ENCODE data around the gene KIAA1671.

Gene KIAA1671

DNA sequence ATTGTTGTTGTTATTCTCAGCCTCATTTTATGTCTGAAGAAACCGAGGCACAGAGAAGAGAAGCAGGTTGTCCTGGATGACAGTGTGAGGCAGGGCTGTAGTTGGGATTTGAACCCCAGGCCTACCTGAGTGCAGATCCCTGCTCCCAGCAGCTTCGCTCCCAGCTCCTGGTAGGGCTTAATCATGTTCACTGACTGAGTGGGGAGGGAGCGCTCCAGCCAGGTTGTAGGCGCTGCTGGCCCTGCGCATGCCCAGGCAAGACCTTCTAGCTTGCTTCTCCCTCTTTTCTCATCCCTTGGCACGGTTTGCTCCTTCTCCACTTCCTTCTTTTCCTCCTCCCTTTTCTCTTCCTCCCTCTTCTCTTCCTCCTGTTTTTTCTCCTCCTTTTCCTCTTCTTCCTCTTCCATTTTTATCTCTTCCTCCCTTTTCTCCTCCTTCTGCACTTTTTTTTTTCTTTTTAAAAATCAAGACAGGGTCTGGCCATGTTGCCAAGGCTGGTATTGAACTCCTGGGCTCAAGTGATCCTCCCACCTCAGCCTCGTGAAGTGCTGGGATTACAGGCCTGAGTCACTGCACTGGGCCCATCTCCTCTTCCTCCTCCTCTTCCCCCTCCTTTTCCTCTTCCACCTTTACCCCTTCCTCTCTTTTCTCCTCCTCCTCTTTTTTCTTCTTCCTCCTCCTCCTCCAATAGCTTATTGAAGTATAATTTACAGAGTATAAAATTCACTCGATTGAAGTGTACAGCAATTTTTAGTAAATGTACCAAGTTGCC is 109.3 kb downstream of the KIAA1671 start:
- DNase-seq (ENCODE audit: extremely low read depth in 1 of 2, low read depth in 1 of 2): no peak

DNA sequence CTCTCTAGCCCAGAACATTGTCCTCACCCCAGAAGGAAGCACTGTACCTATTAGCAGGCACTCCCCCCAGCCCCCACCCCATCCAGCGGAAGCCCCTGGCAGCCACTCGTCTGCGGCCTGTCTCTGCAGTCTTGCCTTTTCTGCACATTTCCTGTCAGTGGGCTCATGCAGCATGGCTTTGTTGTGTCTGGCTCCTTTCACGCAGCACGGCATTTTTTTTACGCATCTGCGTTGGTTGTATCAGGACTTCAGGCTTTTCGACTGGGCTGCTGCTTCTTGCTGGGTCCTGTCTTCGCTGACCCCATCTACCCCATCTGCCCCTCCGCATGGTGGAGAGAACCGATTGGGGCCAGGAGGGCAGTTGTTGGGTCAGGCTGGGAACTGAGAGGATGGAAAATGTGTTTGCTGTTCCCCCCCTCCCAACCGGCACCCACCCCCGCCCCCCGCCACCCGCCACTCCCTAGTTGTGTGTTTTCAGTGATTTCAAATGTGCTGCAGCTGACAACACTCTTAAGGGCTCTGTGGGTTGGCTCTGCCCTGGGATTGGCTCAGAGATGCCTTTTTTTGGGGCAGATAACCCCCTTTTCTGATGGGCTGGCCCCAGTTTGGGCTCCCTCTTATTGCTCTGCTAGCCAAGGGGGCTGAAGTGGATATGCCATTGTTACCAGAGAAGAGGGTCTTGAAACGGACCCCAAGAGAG is 110.0 kb downstream of the KIAA1671 start:
- no peak for DNase-seq (ENCODE audit: extremely low read depth in 1 of 2, low read depth in 1 of 2)

DNA sequence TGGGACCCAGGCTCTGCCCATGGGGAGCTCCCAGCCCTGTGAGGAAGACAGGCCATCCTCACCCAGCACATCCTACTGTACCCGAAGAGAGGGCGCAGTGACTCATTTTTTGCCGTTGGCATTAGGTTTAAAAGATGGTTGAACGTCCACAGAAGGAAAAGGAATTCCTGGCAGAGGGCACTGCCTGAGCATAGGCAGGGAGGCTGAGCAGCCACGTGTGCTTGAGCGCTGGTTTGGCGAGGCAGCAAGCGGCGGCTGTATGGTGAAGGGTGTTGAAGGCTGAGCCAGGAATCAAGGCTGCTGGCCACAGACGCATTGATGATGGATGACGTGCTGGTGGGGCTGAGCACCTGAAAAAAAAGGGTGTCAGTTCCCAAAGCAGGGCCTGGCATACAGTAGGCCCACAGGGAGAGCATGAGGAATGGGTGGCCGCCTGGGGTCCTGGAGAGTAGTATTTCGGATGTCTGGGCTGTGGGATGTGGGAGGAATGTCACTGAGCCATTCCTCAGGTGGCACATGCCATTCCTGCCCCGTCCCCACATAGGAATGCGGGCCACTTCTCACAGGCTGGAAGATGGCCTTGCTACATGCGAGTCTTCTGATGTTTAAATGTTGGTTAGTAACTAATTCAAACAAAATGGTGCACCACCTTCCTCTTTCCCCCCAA is 112.5 kb downstream of the KIAA1671 start:
- no peak for DNase-seq (ENCODE audit: extremely low read depth in 1 of 2, low read depth in 1 of 2)

DNA sequence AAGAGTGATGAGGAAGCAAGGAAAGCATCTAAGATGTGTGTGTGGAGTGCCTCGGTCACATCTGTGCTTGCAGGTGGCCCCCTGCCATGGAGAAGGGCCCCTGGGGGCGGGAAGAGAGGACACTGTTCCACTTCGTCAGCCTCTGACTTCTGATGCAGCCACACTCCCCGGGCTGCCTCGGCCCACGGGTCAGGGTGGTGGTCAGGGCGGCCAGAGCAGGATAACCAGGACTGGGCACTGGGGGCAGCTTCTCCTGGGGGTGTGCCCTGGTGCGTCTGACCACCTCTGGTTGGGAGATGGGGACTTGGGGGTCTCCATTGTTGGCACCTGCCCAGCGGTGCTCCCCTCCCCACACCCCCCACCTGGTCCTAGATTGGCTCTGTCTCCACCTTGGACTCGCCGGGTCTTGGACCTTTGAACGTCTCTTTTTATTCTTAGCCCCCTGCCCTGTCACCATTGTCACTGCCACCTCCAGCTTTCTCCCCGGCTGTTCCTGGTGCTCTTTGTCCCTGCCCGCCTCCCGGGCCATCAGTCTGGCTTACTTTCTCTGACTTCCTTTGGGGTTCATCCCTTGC is 114.4 kb downstream of the KIAA1671 start:
- DNase-seq (ENCODE audit: extremely low read depth in 1 of 2, low read depth in 1 of 2): no peak

DNA sequence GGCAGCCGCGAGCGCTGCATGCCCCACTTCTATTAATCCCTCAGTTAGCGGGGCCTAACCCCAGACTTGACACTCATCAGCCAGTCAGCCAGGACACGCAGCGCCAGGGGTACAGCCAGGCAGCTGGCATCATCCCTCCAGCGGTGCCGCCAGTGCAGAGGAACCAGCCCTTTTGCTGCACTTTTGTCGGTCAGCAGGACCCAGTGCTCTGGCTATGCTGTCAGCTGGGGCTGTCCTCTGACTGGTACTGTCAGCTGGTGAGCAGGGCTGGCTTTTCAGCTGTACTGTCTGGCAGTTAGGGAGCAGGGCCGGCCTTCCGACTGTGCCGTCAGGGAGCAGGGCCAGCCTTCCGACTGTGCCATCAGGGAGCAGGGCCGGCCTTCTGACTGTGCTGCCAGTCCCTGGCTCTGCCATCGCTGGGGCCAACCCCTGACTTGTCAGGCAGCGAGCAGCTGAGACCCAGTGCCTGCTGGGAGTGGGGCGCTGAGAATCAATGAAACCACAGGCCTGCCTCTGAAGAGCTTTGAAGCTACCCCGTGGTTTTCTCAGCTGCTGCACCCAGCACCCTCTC is 115.4 kb downstream of the KIAA1671 start:
- DNase-seq (ENCODE audit: extremely low read depth in 1 of 2, low read depth in 1 of 2): peak in 1 of 2 donors; percentile 50

DNA sequence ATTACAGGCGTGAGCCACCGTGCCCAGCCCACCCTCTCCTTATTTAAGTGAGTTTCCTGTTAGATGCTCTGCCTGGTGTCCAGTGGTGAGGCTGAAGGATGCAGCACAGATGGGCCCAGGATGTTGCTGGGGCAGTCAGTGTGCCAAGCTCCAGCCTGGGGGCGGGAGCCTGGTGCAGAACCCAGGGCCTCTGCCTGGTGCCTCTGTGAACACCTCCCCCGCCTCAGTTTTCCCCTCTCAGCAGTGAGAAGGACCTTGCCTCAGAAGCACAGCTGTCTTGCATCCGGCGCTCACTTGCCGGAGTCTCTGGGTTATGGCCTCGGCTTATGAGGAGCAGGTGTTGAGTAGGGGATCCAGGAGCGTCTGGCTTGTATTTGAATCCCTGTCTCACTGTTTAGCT is 116.2 kb downstream of the KIAA1671 start:
- DNase-seq (ENCODE audit: extremely low read depth in 1 of 2, low read depth in 1 of 2): no peak

DNA sequence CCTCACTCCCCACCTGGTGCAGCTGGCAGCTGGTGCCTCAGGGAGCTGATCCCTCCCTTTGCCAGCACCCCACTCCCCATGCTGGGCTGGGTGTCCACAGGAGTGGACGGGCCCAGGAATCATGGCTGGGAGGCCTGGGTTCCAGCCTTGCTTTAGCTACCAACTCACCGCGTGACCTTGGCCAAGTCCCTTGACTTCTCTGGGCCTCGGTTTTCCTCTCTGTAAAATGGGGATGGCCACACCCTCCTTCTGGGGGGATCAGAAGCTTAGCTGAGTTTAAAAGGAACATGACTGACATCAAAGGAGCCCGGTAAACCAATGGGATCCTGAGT is 116.9 kb downstream of the KIAA1671 start:
- DNase-seq (ENCODE audit: extremely low read depth in 1 of 2, low read depth in 1 of 2): no peak

DNA sequence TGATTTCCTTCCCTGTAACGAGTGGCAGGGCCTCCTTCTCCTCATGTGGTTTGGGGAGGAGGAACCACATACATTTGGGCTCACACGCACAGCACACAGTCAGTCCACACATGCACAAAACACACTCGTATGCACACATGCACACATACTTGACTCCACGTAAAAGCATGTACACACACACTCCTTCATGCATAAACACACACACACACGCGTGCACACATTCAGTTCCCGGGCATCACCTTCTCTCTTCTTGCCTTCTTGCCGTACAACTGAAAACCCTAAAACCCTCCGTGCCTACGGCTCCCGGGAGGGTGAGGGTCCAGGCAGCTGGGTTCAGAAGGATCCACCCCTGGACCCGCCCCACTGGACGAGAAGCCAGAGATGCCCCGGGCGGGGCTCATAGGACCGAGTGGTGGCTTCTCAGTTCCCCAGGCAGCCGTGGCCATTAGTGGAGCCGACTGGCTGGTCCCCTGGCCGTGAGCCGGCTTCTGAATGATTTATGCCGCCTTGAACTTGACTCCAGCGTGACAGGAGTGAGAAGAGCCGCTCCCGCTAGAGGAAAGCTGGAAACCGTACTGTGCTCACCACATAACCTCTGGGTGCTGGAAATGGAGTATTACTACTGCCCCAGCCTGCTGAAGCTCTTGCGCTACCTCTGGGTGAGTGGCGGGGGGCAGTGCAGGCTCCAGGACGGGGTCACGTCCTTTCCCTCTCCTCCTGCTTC is 117.4 kb downstream of the KIAA1671 start:
- DNase-seq (ENCODE audit: extremely low read depth in 1 of 2, low read depth in 1 of 2): no peak

DNA sequence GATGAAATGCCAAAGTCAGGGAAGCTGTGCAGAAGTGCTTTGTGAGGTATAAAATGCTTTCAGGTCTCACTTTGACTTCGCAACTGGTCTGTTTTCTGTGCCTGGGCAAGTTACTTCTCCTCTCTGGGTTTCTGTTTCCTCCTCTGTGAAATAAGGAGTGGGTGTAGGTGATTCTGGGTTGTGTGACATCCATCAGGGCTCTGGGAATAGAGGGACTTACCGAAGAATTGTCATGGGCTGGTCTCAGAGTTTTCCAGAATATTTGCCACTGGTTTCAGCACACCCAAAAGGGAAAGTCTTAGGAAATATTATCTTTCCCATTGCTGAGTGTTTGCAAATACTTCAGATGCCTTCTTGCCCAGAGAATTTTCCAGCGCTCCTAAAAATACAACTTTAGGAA is 118.4 kb downstream of the KIAA1671 start:
- DNase-seq (ENCODE audit: extremely low read depth in 1 of 2, low read depth in 1 of 2): no peak

DNA sequence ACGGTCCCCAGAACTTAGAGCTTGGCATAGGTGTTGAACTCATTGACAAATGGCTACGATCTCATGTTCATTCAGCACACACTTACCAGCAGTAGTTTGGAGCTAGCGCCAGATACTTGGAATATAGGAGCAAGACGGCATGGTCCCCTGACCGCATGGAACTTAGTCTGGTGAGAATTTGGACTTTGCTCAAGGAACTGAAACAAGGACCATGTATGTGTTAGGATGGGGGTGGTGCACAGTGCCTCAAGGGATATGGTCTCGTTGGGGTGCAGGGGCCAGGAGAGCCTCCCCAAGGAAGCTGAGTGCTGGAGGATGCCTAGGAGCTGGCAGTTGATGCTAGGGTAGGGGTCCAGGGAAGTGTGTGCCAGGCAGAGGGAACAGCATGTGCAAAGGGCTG is 119.2 kb downstream of the KIAA1671 start:
- DNase-seq (ENCODE audit: extremely low read depth in 1 of 2, low read depth in 1 of 2): no peak

DNA sequence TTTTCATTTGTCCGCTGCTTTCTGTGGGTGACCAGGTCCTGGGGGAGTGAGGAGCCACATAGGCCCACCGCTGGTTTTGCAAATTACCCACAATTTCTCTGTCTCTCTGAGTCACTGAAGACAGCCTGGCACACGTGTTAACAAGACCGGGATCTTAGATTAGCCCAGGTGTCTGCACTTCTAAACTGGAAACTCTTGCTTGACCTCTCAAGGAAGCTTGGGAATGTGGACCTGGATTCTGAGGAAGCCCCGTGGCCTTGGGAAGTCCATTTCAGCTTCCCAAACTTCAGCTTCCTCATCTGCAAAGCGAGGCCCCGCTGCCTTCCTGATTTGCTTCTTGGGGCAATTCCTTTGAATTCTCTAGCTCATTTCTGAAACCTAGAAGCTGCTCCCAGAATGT is 119.9 kb downstream of the KIAA1671 start:
- no peak for DNase-seq (ENCODE audit: extremely low read depth in 1 of 2, low read depth in 1 of 2)

DNA sequence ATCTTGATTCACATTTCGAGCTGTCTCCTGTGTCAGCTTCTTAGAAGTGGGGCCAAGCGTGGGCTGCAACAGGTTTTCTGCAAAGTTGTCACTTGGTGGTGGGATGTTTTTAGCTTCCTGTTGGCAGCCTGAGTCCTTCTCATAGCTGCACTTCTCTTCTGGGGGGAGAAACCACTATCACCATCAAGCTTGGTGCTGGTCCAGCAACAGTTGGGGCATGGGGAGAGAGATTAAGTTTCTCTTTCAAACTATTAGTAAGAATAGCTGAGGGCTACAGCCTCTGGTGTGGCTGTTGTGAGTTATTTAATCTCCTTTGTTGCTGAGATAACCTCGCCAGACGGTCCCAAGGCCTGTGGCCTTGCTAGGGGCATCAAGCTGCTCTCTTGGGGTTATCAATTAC is 123.8 kb downstream of the KIAA1671 start:
- DNase-seq (ENCODE audit: extremely low read depth in 1 of 2, low read depth in 1 of 2): peak in 1 of 2 donors; percentile 71

DNA sequence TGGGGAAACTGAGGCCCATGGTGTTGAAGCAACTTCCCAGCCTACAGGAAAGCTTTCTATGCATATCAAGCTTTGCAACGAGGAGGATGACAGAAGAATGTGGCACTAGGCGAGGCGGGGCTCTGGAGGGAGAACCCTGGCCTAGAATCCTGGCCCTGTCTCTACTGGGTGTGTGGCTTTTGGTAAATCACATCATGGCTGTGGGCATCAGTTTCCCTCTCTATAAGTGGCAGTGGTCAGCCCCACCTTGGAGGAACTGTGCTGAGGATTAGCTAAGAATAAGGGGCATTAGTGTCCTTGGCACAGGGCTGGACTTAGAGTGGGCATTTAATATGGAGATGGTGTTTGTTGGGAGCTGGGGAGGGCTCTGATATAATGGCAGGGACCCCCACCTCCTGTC is 124.5 kb downstream of the KIAA1671 start:
- DNase-seq (ENCODE audit: extremely low read depth in 1 of 2, low read depth in 1 of 2): no peak

DNA sequence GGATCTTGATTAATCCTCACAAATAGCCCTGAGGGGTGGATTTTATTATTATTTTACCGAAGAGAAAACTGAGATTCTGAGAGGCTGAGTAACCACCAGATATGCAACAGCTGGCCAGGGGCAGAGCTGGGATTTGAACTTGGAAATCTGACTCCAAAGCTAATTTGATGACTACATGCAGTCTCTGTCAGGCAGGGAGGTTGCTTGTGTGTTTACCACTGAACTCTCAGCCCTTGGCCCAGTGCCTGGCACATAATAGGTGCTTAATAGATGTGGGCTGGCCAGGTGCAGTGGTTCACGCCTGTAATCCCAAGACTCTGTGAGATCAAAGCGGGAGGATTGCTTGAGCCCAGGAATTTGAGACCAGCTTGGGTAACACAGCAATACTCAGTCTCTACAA is 125.4 kb downstream of the KIAA1671 start:
- DNase-seq (ENCODE audit: extremely low read depth in 1 of 2, low read depth in 1 of 2): no peak

DNA sequence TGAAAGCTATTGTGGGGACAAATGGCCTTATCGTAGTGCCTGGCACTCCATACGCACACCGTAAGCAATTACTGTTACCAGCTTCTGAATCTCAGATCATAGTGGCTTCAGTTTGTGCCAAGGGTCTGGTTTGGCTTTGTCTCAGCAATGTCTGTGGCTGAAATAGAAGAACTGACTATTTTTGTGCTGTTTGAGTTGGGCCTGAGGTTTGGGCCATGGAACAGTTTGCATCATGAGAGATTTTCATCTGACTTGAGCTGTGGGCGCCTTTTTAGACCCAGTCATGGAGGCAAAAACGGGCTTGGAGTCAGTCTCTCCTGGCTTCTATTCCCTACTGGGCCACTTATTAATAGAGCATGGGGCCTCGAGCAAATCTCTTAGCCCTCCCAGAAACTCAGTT is 126.1 kb downstream of the KIAA1671 start:
- DNase-seq (ENCODE audit: extremely low read depth in 1 of 2, low read depth in 1 of 2): no peak

DNA sequence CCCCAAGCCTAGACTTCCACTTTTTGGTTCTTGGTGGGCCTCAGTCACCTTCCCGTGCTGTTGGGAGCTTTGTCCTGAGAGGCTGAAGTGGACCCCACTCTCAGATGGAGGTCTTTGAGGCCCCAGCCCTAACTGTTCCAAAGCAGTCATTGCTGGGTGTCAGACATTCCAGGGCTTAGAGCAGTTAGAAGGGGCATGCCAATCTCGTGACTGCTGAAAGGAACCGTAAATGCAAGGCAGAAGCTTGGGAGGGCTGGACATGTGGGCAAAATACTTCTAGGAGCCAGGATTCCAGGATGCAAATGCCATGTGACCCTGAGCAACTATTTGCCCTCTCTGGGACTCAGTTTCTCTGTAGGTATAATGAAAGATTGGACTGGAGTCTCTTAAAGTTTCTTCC is 128.3 kb downstream of the KIAA1671 start:
- DNase-seq (ENCODE audit: extremely low read depth in 1 of 2, low read depth in 1 of 2): no peak

DNA sequence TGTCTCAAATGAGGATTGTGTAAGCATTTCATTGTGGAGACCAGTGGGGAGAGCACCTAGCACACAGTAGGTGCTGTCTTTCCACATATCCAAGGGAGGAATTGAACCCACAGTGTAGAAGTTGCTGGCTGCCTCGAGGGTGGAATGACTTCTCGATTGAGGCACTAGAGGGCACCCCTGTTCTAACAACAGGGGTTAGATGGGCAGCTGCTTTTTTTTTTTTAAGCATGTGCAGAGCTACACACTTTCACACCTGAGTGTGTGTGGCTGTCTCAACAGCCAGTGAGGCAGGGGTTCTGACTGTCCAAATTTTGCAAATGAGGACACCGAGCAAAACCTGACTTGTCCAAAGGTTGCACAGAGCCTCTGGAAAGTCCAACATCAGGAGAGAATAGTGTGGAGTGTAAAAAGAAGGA is 128.9 kb downstream of the KIAA1671 start:
- no peak for DNase-seq (ENCODE audit: extremely low read depth in 1 of 2, low read depth in 1 of 2)

DNA sequence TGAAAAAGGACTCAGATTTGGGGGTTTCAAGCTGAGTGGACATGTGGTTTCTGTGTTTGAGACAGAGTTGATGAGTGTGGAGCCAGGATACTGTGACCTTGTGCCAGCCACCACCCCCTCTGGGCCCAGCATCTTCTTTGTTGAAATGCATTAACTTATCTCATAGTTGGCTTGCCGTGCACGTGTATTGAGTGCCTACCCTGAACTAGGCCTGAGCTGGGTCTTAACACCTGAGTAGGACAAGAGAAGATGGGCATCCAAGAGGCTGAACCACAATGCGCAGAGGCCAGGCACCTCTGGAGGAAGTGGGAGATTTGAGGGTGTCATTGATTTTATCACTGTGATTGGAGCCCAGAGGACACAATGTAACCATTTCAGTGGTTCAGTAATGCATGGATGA is 129.6 kb downstream of the KIAA1671 start:
- DNase-seq (ENCODE audit: extremely low read depth in 1 of 2, low read depth in 1 of 2): no peak

DNA sequence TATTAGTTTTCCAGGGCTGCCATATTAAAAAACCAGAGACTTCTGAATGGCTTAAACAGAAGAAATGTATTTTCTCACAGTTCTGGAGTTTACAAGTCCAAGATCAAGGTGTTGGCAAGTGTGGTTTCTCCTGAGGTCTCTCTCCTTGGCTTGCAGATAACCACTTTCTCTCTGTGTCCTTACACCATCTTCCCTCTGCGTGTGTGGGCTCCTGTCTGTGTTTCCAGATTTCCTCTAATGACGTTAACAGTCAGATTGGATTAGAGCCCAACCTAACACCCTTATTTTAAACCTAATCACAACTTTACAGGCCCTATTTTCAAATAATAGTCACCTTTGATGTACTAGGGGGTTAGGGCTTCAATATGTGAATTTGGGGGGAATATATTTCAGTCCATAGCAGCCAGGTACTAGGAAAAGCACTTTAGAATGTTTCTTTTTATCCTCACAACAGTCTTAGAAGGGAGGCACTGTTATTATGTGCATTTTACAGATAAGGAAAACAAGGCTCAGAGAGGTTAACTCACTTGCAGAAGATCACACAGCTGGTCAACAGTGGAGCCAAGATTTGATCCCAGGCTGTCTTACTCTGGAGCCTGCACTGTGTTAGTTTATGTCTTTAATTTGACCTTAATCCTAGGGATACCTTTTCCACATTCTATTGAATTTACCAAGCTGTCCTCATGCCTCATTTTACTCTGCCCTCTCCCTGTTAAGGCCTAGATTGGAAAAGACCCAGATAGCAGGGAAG is 130.7 kb downstream of the KIAA1671 start:
- DNase-seq (ENCODE audit: extremely low read depth in 1 of 2, low read depth in 1 of 2): no peak

DNA sequence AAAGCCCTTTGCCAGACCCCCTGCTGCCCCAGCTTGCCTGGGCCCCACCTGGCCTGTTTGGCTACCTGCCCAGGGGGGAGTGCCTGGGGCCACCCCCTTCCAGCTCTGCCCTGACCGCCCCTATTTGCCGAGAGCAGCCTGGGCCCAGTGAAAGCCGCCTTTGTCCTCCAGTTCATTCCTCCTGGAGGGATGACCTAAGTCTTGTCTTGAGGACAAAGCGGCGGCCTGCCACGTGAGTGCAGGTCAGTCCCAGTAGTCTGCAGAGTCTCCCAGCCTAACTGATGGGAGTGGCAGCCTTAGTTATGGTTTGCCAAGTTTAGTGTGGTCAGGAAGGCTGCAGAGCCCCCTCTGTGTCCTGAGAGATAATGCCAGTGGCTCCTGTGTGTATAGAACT is 131.3 kb downstream of the KIAA1671 start:
- DNase-seq (ENCODE audit: extremely low read depth in 1 of 2, low read depth in 1 of 2): no peak

All from stimulated activated CD8-positive, alpha-beta memory T cell treated with anti-CD3 and anti-CD28 coated beads, Interleukin-7, amount 100 ng/mL, for 48 hours (primary cell).